IPS-20b (cell line): ENCODE measurements around the gene TCEA2.

ENCODE experiments used
- H3K27ac ChIP-seq: one replicate; pipeline ENCODE4 v1.5.1; 2013; ENCODE audit warnings: low read length
- H3K27me3 ChIP-seq: 2 replicates; pipeline ENCODE4 v1.6.1; 2013; ENCODE audit warnings: mild to moderate bottlenecking, low read length, inconsistent platforms; ENCODE audit not compliant: insufficient read depth
- H3K36me3 ChIP-seq: 2 replicates; pipeline ENCODE4 v1.6.1; 2013; ENCODE audit warnings: low read depth, mild to moderate bottlenecking, inconsistent platforms, low read length, moderate library complexity; ENCODE audit not compliant: insufficient read depth
- H3K4me1 ChIP-seq: 2 replicates; pipeline ENCODE4 v1.6.1; 2013; ENCODE audit warnings: mild to moderate bottlenecking, control low read depth, inconsistent platforms, low read length, moderate library complexity; ENCODE audit not compliant: insufficient read depth
- H3K4me3 ChIP-seq: 2 replicates; pipeline ENCODE4 v1.5.1; 2013; ENCODE audit warnings: mild to moderate bottlenecking, low read length, inconsistent platforms
- H3K9ac ChIP-seq: 2 replicates; pipeline ENCODE4 v1.6.1; 2013; ENCODE audit warnings: low read depth, mild to moderate bottlenecking, inconsistent platforms, low read length, moderate library complexity
- H3K9me3 ChIP-seq: 2 replicates; pipeline ENCODE4 v1.6.1; 2013; ENCODE audit warnings: mild to moderate bottlenecking, low read depth, low read length, inconsistent platforms; ENCODE audit not compliant: insufficient read depth

TCEA2 gene

GRCh38 chr20:64071341-64072332 is 8.6 kb downstream of the TCEA2 start:
- Histone ChIP-seq H3K36me3 (no peaks in the 10 kb centered on the region), H3K9ac (no peak overlapping the region), H3K27ac (no peak overlapping the region), H3K4me1 (no peaks in the 10 kb centered on the region), H3K4me3 (no peak overlapping the region), H3K9me3 (no peaks in the 10 kb centered on the region), H3K27me3 (no peaks in the 10 kb centered on the region)

- no peak overlapping the region for H3K4me3 ChIP-seq
- H3K27me3 ChIP-seq = no peaks in the 10 kb centered on the region
- H3K36me3 ChIP-seq = no peaks in the 10 kb centered on the region
- H3K9ac ChIP-seq = no peak overlapping the region
- no peak overlapping the region for H3K27ac ChIP-seq
- H3K9me3 ChIP-seq = no peaks in the 10 kb centered on the region
- H3K4me1 ChIP-seq = no peaks in the 10 kb centered on the region
Measured at GRCh38 chr20:64072498-64073063, 9.6 kb downstream of the TCEA2 start.

GRCh38 chr20:64073476-64074183 is 10.6 kb downstream of the TCEA2 start:
- Histone ChIP-seq H3K27me3 (no peaks in the 10 kb centered on the region), H3K4me3 (no peak overlapping the region), H3K27ac (no peak overlapping the region), H3K4me1 (no peaks in the 10 kb centered on the region), H3K9me3 (no peaks in the 10 kb centered on the region), H3K9ac (no peak overlapping the region), H3K36me3 (no peaks in the 10 kb centered on the region)

GRCh38 chr20:64074184-64074789 is 11.3 kb downstream of the TCEA2 start:
- Histone ChIP-seq H3K27me3 (no peaks in the 10 kb centered on the region), H3K9ac (no peak overlapping the region), H3K4me3 (no peak overlapping the region), H3K27ac (no peak overlapping the region), H3K4me1 (no peaks in the 10 kb centered on the region), H3K36me3 (no peaks in the 10 kb centered on the region), H3K9me3 (no peaks in the 10 kb centered on the region)

GRCh38 chr20:64074963-64075362 is 12.0 kb downstream of the TCEA2 start:
- H3K9me3 ChIP-seq = no peaks in the 10 kb centered on the region
- peaks cover under 1% of the 10 kb centered on the region; the same call in 1 of the 2 replicates for H3K27me3 ChIP-seq
- H3K4me3 ChIP-seq = no peak overlapping the region
- no peak overlapping the region for H3K27ac ChIP-seq
- no peaks in the 10 kb centered on the region for H3K4me1 ChIP-seq
- no peak overlapping the region for H3K9ac ChIP-seq
- H3K36me3 ChIP-seq = no peaks in the 10 kb centered on the region

GRCh38 chr20:64075556-64075955 is 12.6 kb downstream of the TCEA2 start:
- no peak overlapping the region for H3K27ac ChIP-seq
- no peak overlapping the region for H3K9ac ChIP-seq
- H3K9me3 ChIP-seq = no peaks in the 10 kb centered on the region
- H3K36me3 ChIP-seq = no peaks in the 10 kb centered on the region
- H3K27me3 ChIP-seq = peaks cover 6% of the 10 kb centered on the region
- no peaks in the 10 kb centered on the region for H3K4me1 ChIP-seq
- no peak overlapping the region for H3K4me3 ChIP-seq

GRCh38 chr20:64076061-64076997 is 13.3 kb downstream of the TCEA2 start:
- H3K9me3 ChIP-seq = no peaks in the 10 kb centered on the region
- H3K27me3 ChIP-seq = peaks cover 14% of the 10 kb centered on the region
- no peak overlapping the region for H3K27ac ChIP-seq
- H3K36me3 ChIP-seq = no peaks in the 10 kb centered on the region
- H3K9ac ChIP-seq = no peak overlapping the region
- H3K4me3 ChIP-seq = no peak overlapping the region
- no peaks in the 10 kb centered on the region for H3K4me1 ChIP-seq

- peaks cover 22% of the 10 kb centered on the region for H3K27me3 ChIP-seq
- H3K9ac ChIP-seq = no peak overlapping the region
- H3K4me3 ChIP-seq = no peak overlapping the region
- no peaks in the 10 kb centered on the region for H3K4me1 ChIP-seq
- no peak overlapping the region for H3K27ac ChIP-seq
- no peaks in the 10 kb centered on the region for H3K36me3 ChIP-seq
- no peaks in the 10 kb centered on the region for H3K9me3 ChIP-seq
Measured at GRCh38 chr20:64077094-64077493, 14.1 kb downstream of the TCEA2 start.

GRCh38 chr20:64077541-64077875 is 14.5 kb downstream of the TCEA2 start:
- Histone ChIP-seq H3K9ac (no peak overlapping the region), H3K27ac (no peak overlapping the region), H3K36me3 (no peaks in the 10 kb centered on the region), H3K4me1 (no peaks in the 10 kb centered on the region), H3K4me3 (no peak overlapping the region), H3K9me3 (no peaks in the 10 kb centered on the region), H3K27me3 (peaks cover 26% of the 10 kb centered on the region)

GRCh38 chr20:64077876-64078551 is 15.0 kb downstream of the TCEA2 start:
- H3K36me3 ChIP-seq = no peaks in the 10 kb centered on the region
- no peak overlapping the region for H3K9ac ChIP-seq
- no peak overlapping the region for H3K4me3 ChIP-seq
- H3K27me3 ChIP-seq = peaks cover 31% of the 10 kb centered on the region
- H3K4me1 ChIP-seq = peaks cover 3% of the 10 kb centered on the region
- no peaks in the 10 kb centered on the region for H3K9me3 ChIP-seq
- no peak overlapping the region for H3K27ac ChIP-seq
